Measurements from ENCODE around the gene LRFN4. TPM values are rescaled to one million over a fixed set of nuclear protein-coding genes. Genes with fewer than 3 reads are reported as not detected.
A peak's percentile ranks its signal among the peaks of the same experiment; 100 is the strongest.

Gene LRFN4
- total RNA-seq, 2 donors from 2014 or later, result 14.3 to 15.5 TPM

DNA sequence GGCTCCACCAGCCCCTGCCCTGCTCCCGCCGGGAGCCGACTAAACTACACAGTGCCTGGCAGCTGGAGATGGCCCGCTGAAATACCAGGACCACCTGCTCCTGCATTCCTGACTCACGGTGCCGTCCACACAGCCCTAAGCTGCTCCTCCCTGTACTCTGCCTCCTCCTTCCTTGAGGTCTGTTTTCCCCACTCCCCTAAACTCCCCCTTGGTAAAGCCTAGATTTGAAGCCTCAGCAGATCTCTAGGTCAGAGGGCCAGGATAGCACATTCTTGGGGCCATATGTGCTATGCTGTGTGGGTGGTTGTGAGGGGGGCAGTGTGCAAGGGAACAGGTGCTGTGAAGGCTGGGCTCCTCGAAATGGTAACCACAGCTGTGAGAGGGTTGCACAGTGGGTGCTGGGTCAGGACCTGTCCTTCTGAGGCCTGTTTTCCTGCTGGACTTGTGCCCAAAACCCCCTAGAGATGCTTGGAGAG is 9.7 kb downstream of the LRFN4 start:
- DNase-seq (no peak), ATAC-seq (no peak)
- intact Hi-C loops (cut with DNase I), result no loop called here

DNA sequence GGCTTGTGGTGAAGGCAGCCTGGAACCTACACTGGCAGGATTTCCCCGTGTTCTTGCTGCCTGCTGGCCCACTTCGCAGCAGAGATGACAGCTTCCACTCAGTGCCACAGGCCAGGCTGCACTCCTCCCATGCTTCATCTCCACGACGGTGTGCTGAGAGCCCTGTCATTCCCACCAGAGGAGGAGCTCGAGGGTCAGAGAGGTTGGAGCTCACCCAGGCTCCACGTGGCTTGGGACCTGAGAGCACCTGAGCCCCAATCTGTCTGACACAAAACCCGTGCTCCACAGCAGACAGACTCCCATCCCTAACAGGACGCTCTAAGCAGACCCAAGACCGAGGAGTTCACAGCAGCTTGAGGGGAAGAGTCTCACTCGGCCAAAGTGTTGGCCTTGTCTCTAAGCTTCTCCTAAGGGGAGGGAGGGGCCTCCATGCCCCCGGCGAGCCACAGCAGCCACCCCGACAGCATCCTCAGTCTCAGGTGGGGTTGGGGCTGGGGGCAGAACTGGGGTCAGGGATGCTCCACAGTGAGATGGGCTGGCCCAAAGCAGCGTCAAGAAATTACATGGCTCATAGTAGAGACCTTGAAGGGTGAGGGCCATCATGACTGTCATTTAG is 10.7 kb downstream of the LRFN4 start:
- no peak for ATAC-seq
- DNase-seq, result no peak
- intact Hi-C loops (cut with DNase I), result no loop called here

DNA sequence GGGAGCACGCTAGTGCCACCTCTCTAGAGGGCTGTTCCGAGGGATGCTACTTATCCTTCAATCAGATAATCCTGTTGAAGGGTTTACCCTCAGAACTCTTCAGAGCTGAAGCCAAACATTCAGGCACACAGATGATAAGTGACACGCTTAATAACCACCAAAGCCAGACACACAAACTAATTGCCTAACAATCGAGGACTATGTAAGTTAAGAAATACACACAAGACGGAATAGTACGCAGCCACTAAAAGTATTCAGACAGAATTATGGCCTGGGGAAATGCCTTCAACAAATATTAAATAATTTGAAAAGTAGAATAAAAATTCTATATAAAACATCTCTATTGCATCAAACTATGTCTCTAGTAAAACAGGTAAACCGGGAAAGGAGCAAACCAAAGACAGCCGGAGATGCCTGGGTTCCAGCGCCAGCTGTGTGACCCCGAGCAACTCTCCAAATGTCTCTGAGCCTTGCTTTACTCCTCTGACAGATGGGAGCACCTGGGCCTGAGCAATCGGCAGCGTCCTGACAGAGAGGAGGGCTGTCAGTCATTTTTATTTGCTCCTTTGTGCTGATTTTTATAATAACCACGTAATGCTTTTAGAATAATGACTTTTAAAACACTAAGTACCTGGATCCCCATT is 11.3 kb downstream of the LRFN4 start:
- intact Hi-C loops (cut with DNase I), result no loop called here
- ATAC-seq, result no peak

DNA sequence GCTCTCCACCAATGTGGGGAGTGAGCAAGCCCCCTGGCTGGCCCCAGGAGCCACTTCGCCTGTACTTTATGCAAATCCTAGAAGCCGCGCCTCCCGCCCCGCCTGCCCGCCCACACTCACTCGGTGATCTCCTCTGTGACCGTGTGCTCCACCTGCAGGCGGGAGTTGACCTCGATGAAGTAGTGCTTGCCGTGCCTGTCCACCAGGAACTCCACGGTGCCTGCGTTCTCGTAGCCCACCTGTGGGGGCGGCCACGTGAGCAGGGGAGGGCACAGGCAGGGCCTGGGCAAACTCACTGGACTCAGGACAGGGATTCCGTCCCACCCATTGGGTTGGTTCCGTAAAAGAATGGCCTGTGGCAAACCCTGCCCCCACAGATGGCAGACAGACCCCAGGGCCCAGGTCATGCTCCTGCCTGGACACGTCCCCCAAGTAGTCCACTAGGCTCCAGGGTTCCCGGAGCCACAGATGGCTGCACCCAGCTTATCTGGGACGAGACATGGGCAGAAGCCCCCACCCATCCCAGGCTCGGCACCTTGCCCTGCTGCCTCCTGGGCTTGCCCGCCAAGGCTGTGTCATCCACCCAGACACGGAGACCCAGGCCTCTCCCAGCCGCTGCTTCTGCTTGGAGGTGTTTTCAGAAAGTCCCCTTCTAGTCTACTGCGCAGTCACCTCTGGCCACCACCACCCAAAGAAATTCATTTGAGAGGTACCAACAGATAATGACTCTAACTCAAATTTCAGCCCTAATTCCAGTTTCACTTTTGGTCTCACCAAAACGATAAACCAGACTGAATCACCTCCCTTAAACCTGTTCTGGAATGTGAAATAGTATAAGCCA is 12.1 kb downstream of the LRFN4 start:
- intact Hi-C loops (cut with DNase I), result no loop called here
- DNase-seq (no peak), ATAC-seq (peak in 1 of 2 donors; percentile 22)

More for the DNA sequence above, 11.3 kb downstream of the LRFN4 start:
- no peak for DNase-seq

DNA sequence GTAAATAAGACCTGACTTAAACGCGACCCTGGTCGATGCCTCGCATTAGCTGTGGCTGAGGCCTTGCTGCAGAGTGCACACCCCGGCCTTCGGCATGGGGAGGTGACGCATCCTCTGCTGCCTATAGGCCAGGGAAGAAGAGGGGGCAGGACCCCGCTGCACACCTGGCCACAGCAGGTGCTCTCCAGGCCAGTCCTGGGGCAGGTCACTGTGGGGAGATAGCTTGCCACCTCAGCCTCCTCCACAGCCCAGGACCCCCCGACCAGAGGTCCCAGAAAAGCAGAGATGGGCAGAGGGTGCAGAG is 12.7 kb downstream of the LRFN4 start:
- ATAC-seq (no peak), DNase-seq (no peak)
- intact Hi-C loops (cut with DNase I), result no loop called here

DNA sequence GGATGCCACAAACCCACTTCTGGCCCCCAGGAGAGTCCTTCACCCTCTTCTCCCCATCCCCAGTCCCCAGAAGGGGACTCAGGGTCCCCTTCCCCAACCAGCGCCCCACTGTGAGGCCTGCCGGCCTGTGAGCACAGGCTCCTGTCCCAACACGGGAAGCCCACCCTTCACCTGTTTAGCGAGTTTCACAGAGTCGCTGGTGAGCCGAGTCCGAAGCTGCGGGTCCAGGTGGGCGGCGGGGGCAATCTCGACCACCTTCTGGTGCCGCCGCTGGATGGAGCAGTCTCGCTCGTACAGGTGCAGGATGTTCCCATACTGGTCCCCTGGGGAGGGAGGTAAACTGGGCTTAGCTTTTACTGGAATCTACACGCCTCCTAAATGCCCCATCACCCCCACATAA is 13.3 kb downstream of the LRFN4 start:
- ATAC-seq (no peak), DNase-seq (no peak)
- intact Hi-C loops (cut with DNase I), result no loop called here

DNA sequence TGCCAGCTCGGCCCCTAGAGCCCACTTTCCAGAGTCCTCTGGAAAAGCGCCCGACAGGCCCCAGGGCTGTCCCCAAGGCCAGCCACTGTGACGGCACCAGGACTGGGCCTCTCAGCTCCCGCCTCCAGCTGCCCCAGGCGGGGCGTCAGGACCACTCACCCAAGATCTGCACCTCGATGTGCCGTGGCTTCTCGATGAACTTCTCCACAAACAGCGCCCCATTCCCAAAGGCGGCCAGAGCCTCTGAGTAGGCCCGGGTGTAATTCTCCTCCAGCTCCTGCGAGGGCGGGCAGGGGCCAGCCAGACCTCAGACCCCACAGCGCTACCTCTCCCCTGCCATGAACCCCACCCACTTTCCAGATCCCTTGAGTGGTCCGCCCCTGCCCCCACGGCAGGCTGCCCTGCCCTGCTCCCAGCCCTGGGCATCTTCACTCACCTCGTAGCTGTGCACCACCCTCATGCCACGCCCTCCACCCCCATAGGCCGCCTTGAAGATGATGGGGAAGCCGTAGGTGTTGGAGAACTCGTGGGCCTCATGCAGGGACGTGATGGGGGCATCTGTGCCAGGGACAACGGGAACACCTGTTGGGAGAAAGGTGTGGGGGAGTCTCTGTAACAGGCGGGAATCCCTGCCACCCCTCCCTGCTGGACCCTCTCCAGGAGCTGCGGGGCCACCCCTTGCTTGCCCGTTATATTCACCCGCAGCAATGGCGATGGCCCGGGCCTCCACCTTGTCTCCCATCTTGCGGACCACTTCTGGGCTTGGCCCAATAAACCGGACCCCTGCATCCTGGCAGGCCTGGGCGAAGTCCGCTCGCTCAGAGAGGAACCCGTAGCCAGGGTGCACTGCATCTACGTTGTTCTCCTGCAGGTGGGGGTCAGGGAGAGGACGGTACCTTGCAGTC is 14.0 kb downstream of the LRFN4 start:
- ATAC-seq, result no peak
- intact Hi-C loops (cut with DNase I), result no loop called here
- no peak for DNase-seq

DNA sequence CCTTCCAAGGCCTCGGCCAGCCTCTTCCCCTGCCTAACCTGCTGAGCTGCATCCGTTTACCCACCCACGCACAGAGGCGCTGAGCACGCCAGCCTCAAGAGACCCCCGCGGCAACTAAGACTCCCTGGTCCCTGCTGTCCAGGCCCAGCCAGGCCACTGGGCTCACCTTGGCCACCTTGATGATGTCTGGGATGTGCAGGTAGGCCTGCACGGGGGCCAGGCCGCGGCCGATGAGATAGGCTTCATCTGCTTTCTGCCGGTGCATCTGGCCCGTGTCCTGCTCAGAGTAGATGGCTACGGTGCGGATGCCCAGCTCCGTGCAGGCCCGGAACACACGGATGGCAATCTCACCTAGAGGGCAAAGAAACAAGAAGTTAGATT is 14.6 kb downstream of the LRFN4 start:
- no peak for DNase-seq
- intact Hi-C loops (cut with DNase I), result no loop called here
- no peak for ATAC-seq

DNA sequence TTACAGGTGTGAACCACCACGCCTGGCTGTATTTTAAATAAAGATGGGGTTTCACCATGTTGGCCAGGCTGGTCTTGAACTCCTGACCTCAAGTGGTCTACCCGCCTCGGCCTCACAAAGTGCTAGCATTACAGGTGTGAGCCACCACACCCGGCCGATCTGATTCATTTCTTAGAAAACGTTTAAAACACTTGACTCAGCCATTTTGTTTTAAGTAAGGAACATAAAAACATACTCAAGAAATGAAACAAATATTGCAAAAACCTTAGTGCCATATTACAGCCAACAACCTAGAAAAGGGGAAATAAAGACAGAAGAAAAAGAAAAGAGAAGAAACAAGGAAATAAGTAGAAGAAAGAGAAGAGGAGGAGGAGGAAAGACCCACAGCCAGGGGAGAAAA is 17.4 kb downstream of the LRFN4 start:
- ATAC-seq (no peak), DNase-seq (no peak)
- intact Hi-C loops (cut with DNase I), result no loop called here

DNA sequence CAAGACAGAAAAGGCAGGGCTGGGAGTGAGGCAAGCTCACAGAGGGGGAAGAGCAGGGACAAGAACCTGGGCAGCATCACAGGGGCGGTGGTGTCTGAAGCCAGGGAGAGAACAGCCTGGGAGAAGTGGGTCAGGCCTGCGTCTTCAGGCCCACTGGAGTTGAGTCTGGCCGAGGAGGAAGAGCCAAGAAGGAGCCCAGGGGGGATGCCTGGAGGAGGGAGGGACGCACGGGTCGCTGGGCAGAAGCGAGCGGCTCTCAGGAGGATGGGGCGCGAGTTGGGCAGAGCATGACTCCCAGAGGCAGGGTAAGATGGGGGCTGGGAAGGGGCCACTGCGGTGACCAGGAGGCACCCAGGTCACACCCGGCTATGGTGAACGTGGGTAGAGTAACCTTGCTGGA is 18.5 kb downstream of the LRFN4 start:
- ATAC-seq, result no peak
- no peak for DNase-seq
- intact Hi-C loops (cut with DNase I), result no loop called here

DNA sequence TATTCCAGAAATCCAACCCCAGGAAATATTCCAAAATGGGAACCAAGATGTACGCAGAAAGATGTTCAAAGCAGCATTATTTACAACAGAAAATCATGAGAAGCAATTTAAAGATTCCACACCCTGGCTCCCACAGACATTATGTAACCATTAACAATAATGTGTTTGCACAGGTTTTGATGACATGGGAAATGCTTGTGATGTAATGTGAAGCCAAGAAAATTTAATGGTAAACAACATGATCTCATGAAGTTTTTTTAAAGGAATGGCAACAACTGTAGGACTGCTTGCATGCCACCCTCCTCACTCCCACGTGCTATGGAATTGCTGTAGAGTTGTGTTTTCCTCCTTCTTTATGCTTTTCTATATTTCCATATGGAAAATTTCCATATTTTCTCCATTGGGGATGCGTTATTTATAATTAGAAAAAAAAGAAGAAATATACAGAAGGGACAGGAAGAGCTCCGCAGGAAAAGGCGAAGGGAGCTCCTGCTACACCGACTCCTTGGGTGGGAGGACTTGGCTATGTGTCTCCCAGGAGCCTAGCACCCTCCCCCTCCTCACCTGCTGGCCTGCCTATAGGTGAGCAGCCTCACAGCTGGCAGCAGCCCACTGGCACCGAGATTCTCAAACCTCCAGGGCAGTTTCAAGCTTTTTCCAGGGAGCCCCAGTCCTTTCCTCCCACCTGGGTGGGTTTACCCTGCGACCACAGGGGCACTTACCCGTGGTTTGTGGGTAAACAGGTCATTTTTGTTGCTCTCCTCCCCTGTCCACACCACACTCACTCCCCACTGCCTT is 20.9 kb downstream of the LRFN4 start:
- ATAC-seq, result no peak
- intact Hi-C loops (cut with DNase I), result no loop called here
- DNase-seq, result no peak

DNA sequence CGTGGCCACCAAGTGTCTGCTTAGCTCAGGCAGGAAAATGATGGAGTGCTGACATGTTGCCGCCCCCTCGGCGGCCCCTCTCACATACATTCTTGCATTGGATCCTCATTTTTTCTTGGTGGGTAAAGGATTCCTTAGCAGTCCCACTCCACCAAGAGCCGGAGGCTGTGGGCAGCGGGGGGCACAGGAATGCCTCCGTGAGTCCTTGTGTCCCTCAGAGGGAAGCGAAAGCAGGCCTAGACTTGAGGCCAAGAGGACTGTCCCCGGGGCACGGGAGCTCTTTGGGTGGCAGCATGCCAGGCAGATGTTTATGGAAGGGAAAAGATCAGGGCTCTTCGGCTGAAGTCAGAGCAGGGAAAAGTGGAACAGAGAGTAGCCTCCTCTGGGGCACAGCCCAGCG is 21.6 kb downstream of the LRFN4 start:
- peak in 1 of 2 donors; percentile 36 for ATAC-seq
- intact Hi-C loops (cut with DNase I), result no loop called here
- DNase-seq, result no peak

DNA sequence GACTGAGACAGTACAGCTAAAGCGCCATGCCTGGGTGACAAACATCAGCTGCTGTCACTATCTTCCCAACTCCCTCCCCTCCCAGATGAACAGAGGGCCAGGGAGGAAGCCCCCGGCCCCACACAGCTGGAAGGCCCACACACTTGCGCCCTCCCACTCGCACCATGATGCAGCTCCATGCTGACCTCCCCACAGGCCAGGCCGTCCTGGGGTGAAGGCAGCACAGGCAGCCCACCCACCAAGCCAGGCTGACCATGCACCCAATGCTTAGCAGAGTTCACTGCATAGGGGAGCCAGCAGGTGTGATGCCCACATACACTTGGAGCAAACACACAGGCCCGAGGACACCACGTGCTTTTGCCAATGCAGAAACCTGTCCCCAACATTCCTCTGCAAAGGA is 22.1 kb downstream of the LRFN4 start:
- DNase-seq, result no peak
- intact Hi-C loops (cut with DNase I), result no loop called here

DNA sequence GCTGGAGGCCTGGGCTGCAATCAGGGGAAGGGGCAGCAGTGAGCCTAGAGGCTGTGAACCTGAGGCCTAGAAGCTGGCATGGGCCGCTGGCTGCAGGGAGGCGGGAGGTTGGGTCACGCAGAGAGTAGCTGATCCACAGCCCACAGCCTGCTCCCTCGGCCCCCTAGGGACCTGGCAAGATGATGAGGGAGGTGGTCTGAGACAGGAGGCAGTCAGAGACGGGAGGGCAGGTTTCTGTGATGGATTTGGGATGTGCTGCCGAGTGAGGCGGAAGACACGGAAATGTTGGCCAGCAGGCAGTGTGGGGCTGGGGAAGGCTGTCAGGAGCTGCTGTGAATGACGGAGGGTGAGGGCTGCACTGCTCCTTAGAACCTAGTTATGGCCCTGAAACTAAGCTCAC is 22.7 kb downstream of the LRFN4 start:
- peak in 1 of 2 donors; percentile 58 for ATAC-seq
- intact Hi-C loops (cut with DNase I), result no loop called here
- no peak for DNase-seq

More for the DNA sequence above, 22.1 kb downstream of the LRFN4 start:
- ATAC-seq, result no peak

DNA sequence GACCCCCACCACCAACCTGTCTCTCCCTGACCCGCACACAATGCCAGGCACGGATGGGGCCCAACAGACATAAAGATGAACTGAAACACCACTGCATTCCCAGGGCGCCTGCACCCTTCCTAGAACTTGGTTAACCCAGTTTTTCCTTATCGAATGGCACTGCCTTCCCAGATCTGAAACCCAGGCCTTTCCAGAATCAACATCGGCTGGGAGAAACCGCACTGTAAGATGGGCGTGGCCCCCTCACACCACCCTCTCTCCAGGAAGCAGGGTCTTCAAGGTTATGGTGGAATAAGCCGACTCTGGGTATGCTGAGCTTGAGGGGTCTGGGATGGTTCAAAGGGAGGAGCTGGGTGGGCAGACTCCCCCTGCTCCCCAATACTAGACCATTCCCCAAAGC is 23.1 kb downstream of the LRFN4 start:
- ATAC-seq, result no peak
- DNase-seq, result no peak
- intact Hi-C loops (cut with DNase I), result no loop called here

DNA sequence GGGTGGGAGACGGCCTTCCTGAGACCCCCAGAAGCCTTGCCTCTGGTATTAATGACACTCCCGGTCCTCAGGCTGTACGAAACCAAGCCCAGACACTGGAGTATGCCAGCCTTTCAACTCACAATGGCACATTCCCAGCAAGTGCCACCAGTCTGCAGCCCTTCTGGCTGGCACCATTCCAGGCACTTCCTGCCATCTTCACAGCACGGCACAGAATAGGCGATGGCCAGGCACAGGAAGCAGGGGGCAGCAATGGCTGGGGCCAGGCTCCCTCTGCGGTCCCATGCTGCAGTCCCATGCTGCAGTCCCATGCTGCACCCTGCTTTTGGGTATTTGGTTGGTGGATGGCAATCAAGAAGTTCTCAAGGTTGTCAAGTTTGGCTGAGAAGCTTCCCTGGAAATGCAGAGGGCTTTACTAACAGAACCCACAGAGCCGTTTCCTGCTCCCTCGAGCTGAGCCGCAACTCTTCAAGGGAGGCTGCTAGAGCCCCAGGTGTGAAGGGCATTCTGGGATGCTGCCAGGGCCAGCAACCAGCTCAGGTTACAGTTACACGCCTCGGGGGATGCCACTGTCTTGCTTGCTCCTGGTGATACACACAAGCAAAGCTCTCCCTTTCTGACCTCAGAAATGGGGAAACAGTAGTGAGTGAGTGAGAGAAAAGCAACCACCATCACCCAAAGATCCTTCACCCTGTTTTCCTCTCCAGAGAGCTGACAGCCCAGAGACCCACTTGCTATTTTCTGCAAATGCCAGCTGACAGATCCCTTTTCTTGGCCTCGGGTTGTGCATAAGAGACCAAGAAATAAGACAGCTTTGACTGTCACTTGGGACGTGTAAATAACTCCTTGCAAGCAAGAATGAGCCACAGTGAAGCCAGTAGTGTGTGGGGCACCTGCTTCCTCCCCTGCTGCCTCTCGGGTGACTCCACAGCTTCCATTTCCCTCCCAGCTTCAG is 23.9 kb downstream of the LRFN4 start:
- ATAC-seq, result peak; percentile 17 to 27
- intact Hi-C loops (cut with DNase I), result no loop called here
- no peak for DNase-seq

DNA sequence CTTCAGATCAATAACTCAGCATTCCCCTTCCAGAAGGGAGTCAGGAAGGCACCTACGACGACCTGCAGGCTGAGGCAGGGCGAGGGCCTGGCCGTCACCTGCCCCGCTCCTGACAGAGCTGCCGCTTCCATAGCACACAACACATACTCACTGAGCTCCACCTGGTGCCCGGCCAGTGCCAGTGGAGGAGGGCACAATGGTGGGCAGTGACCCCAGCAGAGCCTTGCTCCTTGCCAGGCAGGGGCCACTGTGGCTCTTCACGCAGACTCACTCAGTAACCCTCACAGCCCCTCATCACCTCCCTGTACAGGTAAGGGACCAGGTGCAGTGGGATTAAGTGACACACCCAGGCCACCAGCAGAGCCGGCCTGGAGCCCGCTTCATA is 24.6 kb downstream of the LRFN4 start:
- intact Hi-C loops (cut with DNase I), result no loop called here
- no peak for ATAC-seq
- no peak for DNase-seq

All from left cardiac atrium (tissue), 4 donors.